Measurements from ENCODE around the gene PIK3R5. TPM values are rescaled to one million over a fixed set of nuclear protein-coding genes. Genes with fewer than 3 reads are reported as not detected.

Gene PIK3R5
- total and polyA plus RNA-seq, 2 donors (not counting 3 experiments of a cell fraction or from before 2014, with no cell fraction given) = not detected

DNA sequence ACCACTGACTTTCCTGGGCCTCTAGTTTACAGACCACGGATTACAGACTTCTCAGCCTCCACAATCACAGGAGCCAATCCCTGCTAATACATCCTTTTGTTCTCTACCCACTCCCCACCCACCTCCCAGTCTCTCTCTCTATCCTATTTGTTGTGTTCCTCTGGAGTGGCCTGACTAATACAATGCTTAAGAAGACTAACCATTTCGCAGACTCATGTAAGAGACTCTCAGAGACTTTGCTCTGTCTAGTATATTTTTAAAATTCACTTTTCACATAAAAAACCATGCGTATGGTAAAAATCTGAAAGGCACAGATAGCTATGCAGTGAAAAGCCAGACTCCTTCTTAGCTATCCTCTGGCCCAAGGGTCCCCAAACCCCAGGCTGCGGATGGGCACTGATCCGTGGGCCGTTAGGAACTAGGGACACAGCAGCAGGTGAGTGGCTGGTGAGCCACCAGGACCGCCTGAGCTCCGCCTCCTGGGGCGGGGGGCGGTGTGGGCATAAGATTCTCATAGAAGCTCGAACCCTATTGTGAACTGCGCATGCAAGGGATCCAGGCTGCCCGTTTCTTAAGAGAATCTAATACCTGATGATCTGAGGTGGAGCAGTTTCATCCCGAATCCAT lies 105.6 kb downstream of the PIK3R5 start:
- DNase-seq (ENCODE audit: low read depth, low spot score) (no peak), FAIRE-seq (no peak)
- Histone ChIP-seq H3K27ac (ENCODE audit: insufficient read depth, low read depth, low read length) (no peak overlapping the region), H3K4me1 (ENCODE audit: control insufficient read depth, extremely low read depth, insufficient read depth, low read length) (no peaks in the 10 kb centered on the region), H3K36me3 (ENCODE audit: control insufficient read depth in 2 of 2, extremely low read depth in 1 of 2, insufficient read depth in 2 of 2, low read length in 2 of 2) (no peaks in the 10 kb centered on the region), H4K20me1 (replicated peaks; ENCODE audit: control insufficient read depth, extremely low read depth, insufficient read depth, low read length) (no peaks in the 10 kb centered on the region), H2AFZ (ENCODE audit: low read depth, low read length) (no peak overlapping the region), H3K79me2 (ENCODE audit: control insufficient read depth, insufficient read depth, low read length) (no peaks in the 10 kb centered on the region), H3K27me3 (ENCODE audit: control insufficient read depth in 2 of 2, insufficient read depth in 2 of 2, low read length in 2 of 2) (no peaks in the 10 kb centered on the region), H3K9me3 (replicated peaks; ENCODE audit: control insufficient read depth, insufficient read depth, low read length) (no peaks in the 10 kb centered on the region), H3K9ac (replicated peaks; ENCODE audit: extremely low read depth, insufficient read depth, low read length) (no peak overlapping the region), H3K4me2 (ENCODE audit: insufficient read depth, low read length) (no peak overlapping the region), H3K9me1 (replicated peaks; ENCODE audit: control insufficient read depth, extremely low read depth, insufficient read depth, low read length) (no peaks in the 10 kb centered on the region), H3K4me3 (replicated peaks in 1 of 3; ENCODE audit: insufficient read depth in 1 of 3, low read depth in 1 of 3, low read length in 3 of 3) (no peak overlapping the region)
- ChIA-PET CTCF (no interaction called here), POLR2A (no interaction called here)
- dilution Hi-C loops (cut with MboI; ENCODE audit: extremely low pct_ligation_motif_present, low sequenced_read_pairs) = no loop called here
- intact Hi-C loops (cut with micrococcal nuclease) = no loop called here
- TF ChIP-seq FOS (IDR thresholded peaks at IDR 0.05; ENCODE audit: borderline replicate concordance, insufficient read depth, low read length) (no peak), POLR2A (IDR thresholded peaks at IDR 0.05; ENCODE audit: low read depth, low read length) (no peak), POLR2AphosphoS5 (IDR thresholded peaks at IDR 0.05; ENCODE audit: insufficient read depth, low read depth, low read length) (no peak)
- TF ChIP-seq, protein P1, sequence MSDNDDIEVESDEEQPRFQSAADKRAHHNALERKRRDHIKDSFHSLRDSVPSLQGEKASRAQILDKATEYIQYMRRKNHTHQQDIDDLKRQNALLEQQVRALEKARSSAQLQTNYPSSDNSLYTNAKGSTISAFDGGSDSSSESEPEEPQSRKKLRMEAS (IDR thresholded peaks at IDR 0.05; ENCODE audit: insufficient read depth, insufficient read length) = no peak
- no TSS peak for BruUV-seq (replicated peaks)

- FAIRE-seq (no peak), DNase-seq (ENCODE audit: low read depth, low spot score) (no peak)
- dilution Hi-C loops (cut with MboI; ENCODE audit: extremely low pct_ligation_motif_present, low sequenced_read_pairs) (no loop called here), intact Hi-C loops (cut with micrococcal nuclease) (no loop called here)
- H3K36me3 ChIP-seq (ENCODE audit: control insufficient read depth in 2 of 2, extremely low read depth in 1 of 2, insufficient read depth in 2 of 2, low read length in 2 of 2) = no peaks in the 10 kb centered on the region
- H2AFZ ChIP-seq (ENCODE audit: low read depth, low read length) = no peak overlapping the region
- no peak overlapping the region for H3K27ac ChIP-seq (ENCODE audit: insufficient read depth, low read depth, low read length)
- no peak for TF ChIP-seq MYC (IDR thresholded peaks at IDR 0.05; ENCODE audit: low read depth, low read length)
- TF ChIP-seq, protein P1 (IDR thresholded peaks at IDR 0.05; ENCODE audit: insufficient read depth, insufficient read length) = no peak
- no peak for TF ChIP-seq CTCF (IDR thresholded peaks at IDR 0.05; ENCODE audit: extremely low read depth in 1 of 2, insufficient read depth in 1 of 2, low read depth in 1 of 2, low read length in 2 of 2)
- TF ChIP-seq FOS (IDR thresholded peaks at IDR 0.05; ENCODE audit: borderline replicate concordance, insufficient read depth, low read length) = no peak
- TF ChIP-seq POLR2AphosphoS5 (IDR thresholded peaks at IDR 0.05; ENCODE audit: insufficient read depth, low read depth, low read length) = no peak
- no peak for TF ChIP-seq JUN (IDR thresholded peaks at IDR 0.05; ENCODE audit: borderline replicate concordance, insufficient read depth, insufficient read length, low read depth)
- TF ChIP-seq POLR2A (IDR thresholded peaks at IDR 0.05; ENCODE audit: low read depth, low read length) = no peak
- TF ChIP-seq GATA2 (IDR thresholded peaks at IDR 0.05; ENCODE audit: insufficient read depth, insufficient read length, low read depth, low read length) = no peak
- no peak for TF ChIP-seq EZH2 (IDR thresholded peaks at IDR 0.05; ENCODE audit: borderline replicate concordance, low read depth, low read length, severe bottlenecking)
- POLR2A ChIA-PET = no interaction called here
- no peaks in the 10 kb centered on the region for H3K9me1 ChIP-seq (replicated peaks; ENCODE audit: control insufficient read depth, extremely low read depth, insufficient read depth, low read length)
- no peaks in the 10 kb centered on the region for H3K79me2 ChIP-seq (ENCODE audit: control insufficient read depth, insufficient read depth, low read length)
- no peak overlapping the region for H3K4me3 ChIP-seq (replicated peaks in 1 of 3; ENCODE audit: insufficient read depth in 1 of 3, low read depth in 1 of 3, low read length in 3 of 3)
- CTCF ChIA-PET = no interaction called here
- H3K9me3 ChIP-seq (replicated peaks; ENCODE audit: control insufficient read depth, insufficient read depth, low read length) = no peaks in the 10 kb centered on the region
- BruUV-seq (replicated peaks) = no TSS peak
- H3K4me2 ChIP-seq (ENCODE audit: insufficient read depth, low read length) = no peak overlapping the region
- H4K20me1 ChIP-seq (replicated peaks; ENCODE audit: control insufficient read depth, extremely low read depth, insufficient read depth, low read length) = no peaks in the 10 kb centered on the region
- H3K4me1 ChIP-seq (ENCODE audit: control insufficient read depth, extremely low read depth, insufficient read depth, low read length) = no peaks in the 10 kb centered on the region
- H3K27me3 ChIP-seq (ENCODE audit: control insufficient read depth in 2 of 2, insufficient read depth in 2 of 2, low read length in 2 of 2) = no peaks in the 10 kb centered on the region
- H3K9ac ChIP-seq (replicated peaks; ENCODE audit: extremely low read depth, insufficient read depth, low read length) = no peak overlapping the region
Measured at GRCh38 chr17:8859027-8859803, 106.3 kb downstream of the PIK3R5 start.

All from endothelial cell of umbilical vein (primary cell).